D341Med (cell line): Measurements from ENCODE around the gene BCL11B.

ENCODE experiments used
- DNase-seq: peaks from one replicate; pipeline ENCODE4 v3.0.0; 2012; ENCODE audit warnings: low spot score

BCL11B gene

GRCh38 chr14:99181804-99182520 is 90.0 kb downstream of the BCL11B start:
- no peak for DNase-seq

DNA sequence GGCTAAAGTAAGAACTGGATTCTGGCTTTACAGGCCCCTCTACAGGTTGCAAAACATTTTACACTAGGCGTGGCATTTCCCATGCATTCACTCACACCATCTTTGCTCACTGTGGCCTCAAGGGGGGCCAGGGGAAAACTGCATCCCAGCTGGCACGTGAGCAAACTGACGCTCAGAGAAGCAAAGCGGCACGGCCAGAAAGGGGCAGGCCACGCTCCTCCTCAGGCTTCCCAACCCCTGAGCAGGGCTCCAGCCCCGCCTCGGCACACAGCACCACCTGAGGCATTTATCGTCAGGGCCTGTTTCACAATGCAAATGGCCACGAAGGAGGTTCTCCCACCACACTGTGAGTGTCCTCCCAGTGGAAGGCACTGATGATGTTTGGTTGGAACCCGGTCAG is 90.8 kb downstream of the BCL11B start:
- no peak for DNase-seq

GRCh38 chr14:99179946-99180345 is 92.1 kb downstream of the BCL11B start:
- DNase-seq, result no peak

- no peak for DNase-seq
Measured at GRCh38 chr14:99179506-99179905, 92.5 kb downstream of the BCL11B start.

GRCh38 chr14:99177886-99178835 is 93.8 kb downstream of the BCL11B start:
- DNase-seq, result no peak

- no peak for DNase-seq
Measured at GRCh38 chr14:99177046-99177655, 94.8 kb downstream of the BCL11B start.

DNA sequence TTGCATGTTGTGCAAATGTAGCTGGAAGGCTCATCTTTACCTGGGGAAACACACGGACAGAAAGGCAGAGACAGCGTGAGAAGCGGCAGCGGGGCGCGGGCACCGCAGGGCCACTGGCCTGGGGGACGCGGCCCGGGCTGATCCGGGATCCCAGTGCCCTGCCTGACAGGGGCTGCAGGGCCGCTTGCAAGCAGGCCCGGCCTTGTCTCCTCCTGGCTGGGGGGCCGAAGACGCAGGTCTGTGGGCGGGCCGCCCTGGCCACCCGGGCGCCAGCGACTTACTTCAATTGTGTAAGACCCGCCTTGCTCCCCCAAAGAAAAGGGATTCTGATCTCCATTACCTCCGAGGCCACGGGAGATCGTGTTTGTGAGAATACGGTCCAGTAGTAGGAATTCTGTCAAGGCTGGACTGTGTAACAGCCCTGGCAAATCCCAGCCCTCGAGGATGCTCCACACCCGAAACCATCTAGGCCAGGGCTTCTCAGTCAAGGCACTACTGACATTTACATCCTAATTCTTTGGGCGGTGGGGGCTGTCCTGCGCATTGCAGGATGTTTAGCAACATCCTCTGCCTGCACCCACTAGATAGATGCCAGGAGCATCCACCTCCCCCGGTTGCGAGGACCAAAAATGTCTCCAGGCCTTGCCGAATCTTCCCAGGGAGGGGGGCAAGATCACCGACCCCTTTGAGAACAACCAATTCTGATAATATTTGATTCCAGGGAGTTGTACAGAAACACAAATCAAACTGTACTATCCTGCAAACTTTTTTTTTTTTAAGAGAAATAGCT is 95.6 kb downstream of the BCL11B start:
- no peak for DNase-seq

GRCh38 chr14:99175331-99176155 is 96.5 kb downstream of the BCL11B start:
- no peak for DNase-seq

GRCh38 chr14:99174770-99175319 is 97.2 kb downstream of the BCL11B start:
- DNase-seq, result no peak

- DNase-seq, result no peak
Measured at GRCh38 chr14:99174081-99174769, 97.8 kb downstream of the BCL11B start.

DNA sequence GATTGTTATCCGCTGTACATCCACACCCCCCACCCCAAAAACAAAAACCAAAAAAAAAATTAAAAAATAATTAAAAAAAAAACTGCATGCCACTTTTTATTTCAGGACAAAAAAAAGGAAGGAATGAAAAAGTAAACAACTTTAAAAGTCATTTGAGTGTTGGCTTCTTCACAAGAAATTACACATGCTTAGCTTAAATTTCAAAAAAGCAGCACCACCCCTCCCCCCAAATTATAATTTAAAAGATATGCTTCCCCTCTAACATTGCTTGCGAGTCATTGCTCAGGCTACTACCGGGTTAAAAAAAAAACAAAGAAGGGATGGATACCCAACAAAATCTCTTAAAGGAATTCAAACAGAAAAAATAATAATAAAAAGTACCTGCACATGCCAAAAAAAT is 98.5 kb downstream of the BCL11B start:
- no peak for DNase-seq

- no peak for DNase-seq
Measured at GRCh38 chr14:99173086-99173485, 98.9 kb downstream of the BCL11B start.

GRCh38 chr14:99171396-99171795 is 100.6 kb downstream of the BCL11B start:
- DNase-seq, result no peak

DNA sequence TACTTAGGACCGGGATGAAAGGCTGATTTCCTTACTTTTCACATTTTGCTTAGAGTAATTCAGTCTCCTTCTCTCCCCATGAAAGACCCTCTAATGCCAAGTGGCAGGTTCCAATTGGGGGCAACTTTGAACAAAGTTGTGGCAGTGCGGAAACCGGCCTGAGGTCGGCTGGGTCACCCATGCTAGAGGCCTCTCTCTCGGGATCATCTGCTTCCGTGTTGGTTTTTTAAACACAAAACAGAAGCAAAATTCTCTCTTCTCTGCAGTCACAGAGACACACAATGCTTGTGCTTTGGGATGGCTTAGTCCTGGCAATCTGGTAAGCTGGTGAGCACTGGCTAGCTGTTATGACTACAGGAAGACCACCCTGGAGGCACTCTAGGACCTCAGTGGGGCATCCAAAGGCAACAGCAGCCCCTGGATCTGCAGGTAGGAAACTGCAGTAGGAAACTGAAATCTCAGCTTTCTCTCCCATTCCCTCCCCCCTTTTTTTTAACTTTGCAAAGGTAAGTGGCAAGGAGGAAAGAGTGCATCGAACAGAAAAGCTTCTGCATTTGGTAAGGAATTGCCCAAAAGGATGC is 102.1 kb downstream of the BCL11B start:
- DNase-seq, result no peak

DNA sequence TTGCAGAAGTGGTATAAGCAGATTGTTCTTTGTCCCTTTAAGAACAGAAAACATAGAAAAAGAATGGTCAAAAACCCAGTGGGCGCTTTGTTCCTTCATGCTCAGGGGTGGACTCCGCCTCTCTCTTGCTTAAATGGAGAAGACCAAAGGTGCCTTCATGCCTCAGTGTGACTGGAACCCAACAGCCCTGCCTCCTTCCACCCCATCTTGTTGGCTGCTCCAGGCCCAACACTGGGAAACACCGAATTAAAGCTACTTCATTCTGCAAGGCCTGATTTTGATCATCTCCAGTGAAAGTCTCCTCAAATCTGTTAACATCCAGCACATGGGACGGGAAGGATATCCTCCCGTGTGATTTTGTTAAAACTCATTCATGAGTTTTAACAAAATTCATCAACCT is 103.7 kb downstream of the BCL11B start:
- DNase-seq, result no peak

- DNase-seq, result no peak
Measured at GRCh38 chr14:99166506-99166905, 105.5 kb downstream of the BCL11B start.

DNA sequence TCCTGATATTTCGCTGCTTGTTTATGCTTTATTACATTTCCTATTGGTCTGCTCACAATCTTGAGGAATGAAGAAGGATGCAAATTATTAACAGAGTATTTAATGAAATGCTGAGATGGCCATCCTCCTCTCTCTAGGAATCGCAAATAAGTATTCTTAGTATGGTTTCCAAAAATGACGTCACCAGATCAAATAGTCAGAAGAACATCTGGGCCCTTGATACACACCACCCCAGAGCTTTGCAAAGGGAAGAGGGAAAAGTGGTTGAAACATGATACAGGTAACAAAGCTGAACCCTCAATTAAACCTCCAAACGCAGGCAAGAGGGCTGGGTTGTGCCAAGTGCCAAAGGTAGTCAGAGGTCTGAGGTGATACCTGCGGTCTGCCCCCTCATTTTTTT is 107.3 kb downstream of the BCL11B start:
- no peak for DNase-seq

DNA sequence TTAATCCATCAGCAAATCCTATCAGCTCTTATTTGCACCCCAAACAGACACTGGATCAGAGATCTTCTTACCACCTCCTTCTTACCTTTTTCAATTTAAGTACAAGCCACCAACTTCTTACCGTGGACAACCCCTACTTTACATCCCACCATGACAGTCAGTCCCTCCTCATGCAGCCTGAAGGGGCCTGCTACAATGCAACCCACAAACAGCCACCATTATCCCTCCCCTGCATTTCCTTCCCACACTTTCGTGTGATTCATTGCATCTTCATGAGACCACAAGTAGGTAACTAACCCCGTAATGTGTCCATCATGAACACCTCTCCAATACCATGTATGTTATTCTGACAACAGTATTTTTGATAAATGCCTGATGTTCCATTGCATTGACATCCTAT is 108.6 kb downstream of the BCL11B start:
- DNase-seq, result no peak
